Non-pigmented ciliary epithelial cell (primary cell): ENCODE measurements around the gene POU6F2.

Source experiments
- DNase-seq: peaks from one replicate; pipeline ENCODE4 v3.0.0-alpha.2; 2010; ENCODE audit warnings: low read depth

Gene POU6F2

DNA sequence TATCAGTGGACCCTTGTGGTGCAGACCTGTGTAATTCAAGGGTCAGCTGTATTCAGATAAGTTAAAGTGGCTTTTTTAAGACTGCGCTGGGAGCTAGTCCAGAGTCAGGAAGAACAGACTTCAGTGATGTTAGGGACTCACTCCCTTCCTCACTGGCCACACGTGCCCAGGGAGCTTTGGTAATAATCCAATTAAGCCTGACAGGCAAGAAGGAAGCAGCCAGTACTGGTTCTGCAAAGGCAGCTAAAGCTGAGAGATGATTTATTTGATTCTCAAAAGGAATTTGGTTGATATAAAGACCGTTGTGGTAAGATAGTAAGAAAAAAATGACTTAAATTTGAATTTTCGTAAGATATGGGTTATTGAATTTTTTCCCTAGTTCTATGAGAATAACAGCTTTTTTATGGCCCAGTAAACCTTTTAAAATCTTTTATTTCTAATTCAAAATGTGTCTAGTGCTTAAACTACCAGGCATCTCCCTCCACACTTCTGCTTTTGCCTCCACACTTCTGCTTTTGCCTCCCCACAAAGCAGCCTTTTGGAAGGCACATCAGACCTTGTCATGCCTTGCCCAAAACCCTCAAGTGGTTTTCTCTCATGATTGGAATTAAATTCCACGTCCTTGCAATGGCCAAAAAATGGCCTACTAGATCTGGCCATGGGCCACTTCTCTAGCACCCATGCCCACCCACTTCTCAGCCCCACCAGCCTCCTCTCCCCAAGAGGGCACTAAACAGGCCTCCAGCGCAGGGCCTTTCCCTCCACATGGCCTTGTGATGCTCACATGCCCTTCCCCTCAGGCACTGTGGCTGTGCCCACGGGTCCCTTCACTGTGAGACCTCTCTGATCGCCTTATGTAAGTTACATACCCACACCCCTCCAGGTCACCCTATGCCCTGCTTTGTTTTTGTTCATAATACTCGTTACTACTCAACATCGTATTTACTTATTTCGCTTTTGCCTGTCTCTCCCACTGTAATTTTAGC, 92.5 kb downstream of the POU6F2 start:
- DNase-seq = no peak

DNA sequence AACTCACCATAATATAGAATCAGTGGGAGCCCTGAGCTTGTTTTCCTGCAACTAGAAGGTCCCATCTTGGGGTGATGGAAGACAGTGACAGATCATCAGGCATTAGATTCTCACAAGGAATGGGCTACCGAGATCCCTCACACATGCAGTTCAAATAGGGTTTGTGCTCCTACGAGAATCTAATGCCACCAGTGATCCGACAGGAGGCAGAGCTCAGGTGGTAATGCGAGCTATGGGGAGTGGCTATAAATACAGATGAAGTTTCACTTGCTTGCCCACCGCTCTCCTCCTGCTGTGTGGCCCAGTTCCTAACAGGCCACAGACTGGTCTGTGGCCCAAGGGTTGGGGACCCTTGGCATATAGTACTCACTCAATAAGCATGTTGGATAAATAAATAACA, 93.4 kb downstream of the POU6F2 start:
- DNase-seq = no peak

DNA sequence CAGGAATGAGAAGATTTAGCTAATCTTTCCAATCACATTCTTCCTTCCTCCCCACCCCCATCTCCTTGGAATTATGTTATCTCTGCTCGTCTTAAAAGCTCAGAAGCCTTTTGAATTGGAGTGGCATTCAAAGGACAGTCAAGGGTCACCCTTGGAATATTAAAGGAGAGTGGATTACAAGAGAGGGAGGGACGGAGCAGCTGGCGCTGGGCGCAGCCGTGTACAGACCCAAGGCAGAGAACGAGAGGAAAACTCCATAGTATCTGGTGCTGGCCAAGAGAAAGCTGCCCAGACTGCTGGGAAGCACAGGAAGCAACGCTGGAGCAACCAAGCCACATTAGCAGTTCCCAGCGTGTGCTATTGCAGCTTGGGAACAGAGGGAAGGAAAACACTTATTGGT, 95.7 kb downstream of the POU6F2 start:
- DNase-seq = no peak

DNA sequence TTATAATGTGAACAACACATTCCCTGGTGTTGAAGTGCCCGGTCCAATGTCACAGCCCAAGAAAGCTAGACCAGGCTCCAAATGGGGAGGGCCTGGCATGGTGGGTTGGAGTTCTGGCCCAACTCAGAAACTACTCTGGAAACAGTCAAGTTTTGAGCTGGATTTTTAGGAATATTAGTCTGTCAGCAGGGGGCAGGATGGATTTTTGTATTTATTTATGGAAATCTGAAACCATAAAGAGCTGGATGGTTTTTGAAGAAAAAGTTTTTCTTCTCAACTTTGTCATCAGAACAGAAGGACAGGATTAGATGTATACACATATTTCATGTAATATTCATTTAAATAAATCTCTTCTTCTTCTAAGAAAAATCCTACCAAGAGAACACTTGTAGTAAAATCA, 97.5 kb downstream of the POU6F2 start:
- DNase-seq = no peak

DNA sequence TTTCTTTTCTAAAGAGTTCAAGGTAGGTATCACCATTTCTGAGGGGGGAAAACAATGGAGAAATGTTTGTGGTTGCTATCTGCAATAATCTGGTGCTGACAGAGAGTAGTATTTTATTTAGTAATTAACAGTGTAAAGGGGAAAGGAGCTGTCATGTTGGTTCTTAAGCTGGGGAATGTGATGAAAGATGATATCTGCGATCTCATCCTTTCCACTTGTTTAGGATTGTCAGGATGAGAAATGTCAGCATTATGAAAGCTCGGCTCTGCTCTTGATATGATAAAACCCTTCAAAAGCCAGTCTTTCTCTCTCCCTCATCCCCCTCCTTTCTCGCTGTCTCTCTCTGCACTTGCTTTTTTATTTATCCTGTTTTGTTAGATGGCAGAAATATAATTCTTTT, 106.1 kb downstream of the POU6F2 start:
- no peak for DNase-seq

DNA sequence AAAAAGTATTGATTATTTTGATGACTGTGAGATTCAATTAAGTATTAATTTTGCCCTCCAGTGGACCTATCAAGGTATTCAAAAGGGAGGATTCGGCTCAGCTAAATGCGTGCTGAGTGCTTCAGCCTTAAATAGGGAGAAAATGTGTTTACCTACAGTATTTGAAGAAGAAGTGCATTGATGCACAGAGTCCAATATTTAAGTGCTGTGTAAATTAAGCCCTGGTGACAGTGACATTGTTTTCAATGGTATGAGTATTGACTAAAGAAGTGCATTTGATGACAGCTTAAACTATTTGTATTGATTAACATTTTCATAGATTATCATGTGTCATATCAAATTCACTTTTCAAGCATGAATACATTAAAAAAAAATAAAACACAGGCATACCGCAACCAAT, 106.6 kb downstream of the POU6F2 start:
- DNase-seq = no peak

DNA sequence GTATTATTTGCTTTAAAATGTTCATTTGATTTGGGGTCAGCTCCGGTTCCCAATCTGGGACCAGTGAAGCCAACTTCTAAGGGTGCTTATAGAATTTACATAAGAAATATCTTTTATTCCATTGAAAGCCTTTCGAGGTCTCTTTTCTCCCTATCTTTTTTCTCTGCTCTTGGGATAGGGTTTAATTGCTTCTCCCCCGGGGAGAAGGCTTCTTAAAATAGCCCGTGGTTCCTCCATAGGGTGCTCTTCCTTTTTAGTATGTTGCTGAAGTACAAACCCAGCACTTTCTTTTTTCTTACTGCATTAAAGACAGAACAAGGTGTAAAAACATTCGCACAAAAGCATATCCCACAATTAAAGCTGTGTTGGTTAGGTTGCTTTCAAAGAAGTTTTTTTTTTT, 107.5 kb downstream of the POU6F2 start:
- no peak for DNase-seq

DNA sequence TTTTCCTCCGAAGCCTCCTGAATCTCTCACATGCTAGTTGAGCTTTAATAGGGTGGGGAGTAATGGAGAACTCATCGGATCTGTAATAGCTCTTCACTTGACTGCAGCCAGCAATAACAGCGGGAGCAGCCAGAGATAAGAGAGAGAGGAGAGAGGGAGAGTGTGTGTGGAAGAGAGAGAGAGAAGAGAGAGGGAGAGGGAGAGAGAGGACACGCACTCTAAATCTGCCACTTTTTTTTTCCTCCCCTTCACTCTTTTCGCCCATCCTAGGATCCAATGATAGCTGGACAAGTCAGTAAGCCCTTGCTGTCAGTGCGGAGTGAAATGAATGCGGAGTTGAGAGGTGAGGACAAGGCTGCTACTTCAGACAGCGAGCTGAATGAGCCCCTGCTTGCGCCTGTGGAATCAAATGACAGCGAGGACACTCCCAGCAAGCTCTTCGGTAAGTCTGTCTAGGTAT, 107.9 kb downstream of the POU6F2 start:
- no peak for DNase-seq

DNA sequence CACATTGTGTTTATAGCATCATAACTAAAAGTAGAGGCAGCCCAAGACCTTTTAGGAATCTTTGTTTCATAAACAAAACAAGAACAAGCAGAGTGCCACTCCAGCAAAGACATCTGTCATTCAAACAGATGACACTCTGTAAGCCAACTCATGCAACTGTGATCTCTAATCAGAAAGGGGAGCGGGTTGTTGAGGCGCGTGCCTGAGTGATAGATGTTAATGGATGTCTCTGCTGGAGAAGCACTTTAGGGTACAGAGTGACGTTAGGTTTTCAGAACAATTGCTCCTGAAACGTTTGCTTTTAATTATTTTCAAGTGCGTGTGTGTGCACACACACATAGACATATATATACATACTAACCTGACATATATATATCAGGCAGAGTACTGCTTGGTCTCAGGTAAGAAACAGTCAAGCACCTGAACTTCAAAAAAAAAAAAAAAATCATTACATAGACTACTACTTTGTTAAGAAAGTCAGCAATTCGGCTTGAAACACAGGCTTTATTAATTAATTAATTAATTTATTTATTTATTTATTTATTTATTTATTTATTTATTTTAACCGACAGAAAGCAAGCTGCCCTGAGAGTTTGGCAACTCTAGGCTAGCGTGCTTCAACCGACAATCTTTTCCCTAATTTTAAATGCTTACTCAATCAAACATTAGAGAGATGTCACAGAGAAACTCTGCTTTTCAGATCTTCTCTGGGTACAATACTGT, 109.1 kb downstream of the POU6F2 start:
- DNase-seq = no peak

DNA sequence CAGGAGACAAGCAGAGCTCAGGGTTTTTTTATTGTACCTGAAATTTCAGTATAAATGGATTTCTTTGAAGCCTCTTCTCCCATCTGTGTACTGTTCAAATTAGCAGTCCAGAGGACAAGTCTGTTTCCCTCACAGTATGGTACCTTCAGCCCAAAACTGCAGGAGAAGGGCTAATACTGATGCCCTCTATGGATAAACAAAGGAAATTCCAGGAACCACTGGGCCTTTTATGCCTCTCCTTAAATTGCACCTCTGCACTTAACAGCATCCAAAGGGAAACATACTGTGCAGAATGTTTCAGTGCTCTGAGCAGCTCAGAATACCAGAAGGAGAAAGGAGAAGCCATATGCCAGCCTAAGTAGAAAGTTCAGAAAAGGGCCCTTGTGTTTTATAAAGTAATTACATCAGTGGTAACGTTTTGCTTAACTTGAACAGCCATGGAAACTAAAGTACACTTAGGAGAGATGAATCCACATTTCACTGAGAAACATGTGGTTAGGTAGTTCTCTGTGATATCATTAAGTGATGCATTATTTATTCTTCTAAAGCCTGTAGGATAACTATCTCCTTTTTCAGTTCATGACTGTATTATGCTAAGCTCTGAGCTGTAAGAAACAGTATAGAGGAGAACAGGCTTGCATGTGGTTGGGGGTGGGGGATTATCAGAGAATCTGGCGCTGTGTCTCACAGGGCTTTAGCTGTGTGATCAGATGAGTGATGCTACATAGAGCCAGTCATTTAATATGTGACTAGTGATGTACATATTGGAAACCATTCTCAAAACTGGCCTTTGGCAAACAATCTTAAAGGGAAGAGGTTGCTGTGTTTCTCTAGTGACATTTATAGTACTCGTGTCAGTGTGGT, 111.3 kb downstream of the POU6F2 start:
- no peak for DNase-seq

DNA sequence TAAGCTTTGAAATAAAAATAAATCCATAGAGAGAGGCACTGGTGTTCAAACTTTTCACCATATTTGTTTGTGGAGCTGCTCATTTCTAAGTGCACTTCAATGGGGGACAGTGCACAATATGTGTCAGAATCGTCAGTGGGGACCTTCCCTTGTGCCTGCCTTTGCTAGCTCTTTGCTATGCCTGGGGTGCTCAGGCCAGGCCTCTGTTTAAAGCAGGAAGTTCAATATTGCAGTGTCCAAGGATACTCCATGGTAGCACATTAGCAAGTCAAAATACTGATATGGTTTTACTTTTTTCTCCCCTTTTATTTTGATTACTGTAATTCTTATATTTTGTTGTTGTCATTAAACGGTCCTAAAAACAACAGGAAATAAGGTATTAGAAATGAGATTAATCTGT, 113.4 kb downstream of the POU6F2 start:
- DNase-seq = no peak

DNA sequence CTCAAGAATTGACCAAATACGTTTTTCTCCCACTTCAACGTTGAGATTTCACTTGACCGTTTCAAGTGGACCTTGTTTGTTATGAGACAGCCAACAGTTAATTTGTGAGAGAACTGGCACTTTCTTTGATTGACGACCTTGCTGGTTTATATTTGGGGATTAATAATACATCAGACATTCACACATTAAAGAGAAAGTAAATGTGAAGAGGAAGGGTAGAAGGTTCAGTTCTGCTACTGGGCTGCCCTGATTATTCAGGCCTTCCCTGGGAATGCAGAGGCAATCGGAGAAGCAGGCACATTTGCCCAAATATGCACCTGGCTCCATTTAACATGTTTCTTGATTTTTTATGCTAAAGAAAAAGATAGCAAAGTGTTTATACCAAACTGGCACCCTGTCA, 114.1 kb downstream of the POU6F2 start:
- no peak for DNase-seq

DNA sequence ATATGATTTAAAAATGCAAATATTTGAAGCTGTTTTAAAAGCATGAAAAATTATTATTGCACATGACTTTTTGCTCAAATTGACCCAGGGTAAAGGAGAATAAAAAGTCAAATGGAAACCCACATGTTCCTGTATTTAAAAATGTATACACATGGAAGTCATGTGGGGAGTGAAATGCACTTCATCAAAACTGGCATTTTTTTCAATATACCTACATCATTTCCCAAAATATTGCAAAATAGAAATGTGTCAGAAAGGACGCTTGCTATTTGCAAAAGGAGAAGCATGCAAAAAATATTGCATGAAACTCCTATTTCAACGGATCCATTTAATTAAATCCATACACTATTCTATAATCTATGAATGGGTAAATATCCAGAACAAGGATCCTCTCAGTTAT, 117.0 kb downstream of the POU6F2 start:
- DNase-seq = no peak

DNA sequence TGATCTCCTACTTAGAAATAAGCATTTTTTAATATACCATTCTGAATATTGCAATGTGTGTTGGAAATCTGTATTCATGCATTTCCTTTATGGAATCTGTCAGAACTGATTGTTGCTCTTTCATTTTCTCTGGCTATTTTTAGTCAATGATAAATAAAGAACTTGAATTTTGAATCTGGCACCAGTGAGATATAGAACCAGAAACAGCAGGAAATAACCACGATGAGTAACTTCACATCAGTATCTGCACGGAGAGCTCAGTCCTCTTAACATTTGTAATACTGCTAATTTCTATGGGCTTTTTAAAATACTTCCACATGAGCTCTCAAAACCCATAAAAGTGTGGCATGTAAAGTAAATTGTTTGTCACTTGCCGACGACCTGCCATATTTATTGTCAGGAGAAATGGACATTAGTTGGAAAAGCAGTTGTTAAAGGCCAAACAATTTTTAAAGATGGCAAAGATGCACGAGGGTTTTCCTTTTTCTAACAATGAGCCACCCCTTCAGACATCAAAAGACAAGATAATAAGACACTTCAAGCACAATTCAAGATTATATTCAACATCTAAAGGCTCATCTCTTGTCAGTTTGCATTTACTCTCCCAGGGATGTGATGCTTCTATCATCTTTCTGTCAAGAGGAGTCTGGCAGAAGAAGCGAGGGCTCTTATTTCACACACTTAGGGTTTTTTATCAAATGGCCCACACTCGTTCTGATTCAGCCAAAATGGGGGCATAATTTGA, 118.3 kb downstream of the POU6F2 start:
- DNase-seq = no peak

DNA sequence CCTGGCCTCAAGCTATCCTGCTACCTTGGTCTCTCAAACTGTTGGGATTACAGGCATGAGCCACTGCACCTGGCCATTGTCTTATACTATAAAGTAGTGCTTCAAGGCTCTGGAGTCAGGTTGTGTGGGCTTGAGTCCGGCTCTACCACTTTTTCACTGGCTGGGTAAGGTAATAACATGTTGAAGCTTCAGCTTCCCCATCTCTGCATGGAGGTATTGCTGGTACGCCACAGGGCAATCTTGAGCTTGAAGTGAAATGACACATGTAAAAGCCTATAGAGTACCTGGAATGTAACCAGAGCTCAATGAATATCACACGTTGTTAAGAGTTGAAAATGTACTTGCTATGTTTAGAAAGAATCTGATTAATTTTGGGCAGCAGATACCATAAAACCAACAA, 120.8 kb downstream of the POU6F2 start:
- DNase-seq = no peak

DNA sequence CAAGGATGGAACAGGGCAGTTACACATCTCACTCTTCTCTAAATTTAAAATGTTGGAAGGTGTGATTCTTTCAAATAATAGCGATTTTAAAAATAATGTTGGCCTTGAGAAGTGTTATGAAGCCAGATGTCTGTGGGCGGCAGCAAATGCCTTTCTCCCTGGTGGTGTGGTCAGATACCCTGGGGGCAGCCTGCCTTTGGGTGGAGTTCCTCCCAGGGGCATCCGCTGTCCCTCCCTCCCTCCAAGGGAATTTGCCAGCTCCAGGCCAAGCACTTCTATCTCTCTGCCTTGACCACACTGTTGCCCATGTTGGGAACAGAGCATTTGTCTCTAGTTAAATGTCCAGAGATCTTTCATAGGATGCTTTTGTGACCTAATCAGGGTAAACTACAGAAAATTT, 121.4 kb downstream of the POU6F2 start:
- no peak for DNase-seq

DNA sequence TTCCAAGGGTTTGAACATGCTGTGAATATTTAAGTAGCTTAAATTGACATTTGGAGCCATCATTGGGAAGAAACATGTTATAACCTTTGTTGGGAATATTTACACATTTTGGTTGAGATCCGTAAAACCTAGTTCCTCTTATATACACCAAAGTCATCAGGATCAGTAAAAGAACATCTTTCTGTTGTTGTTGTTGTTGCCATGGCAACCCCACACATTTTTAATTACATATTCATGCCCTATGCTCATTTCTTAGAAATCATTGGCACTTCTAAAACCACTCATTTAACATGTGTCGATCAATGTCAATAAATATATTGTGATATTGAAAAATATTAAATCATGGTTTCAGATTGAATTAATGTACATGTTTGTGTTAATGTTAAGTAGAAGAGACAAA, 122.6 kb downstream of the POU6F2 start:
- DNase-seq = no peak

DNA sequence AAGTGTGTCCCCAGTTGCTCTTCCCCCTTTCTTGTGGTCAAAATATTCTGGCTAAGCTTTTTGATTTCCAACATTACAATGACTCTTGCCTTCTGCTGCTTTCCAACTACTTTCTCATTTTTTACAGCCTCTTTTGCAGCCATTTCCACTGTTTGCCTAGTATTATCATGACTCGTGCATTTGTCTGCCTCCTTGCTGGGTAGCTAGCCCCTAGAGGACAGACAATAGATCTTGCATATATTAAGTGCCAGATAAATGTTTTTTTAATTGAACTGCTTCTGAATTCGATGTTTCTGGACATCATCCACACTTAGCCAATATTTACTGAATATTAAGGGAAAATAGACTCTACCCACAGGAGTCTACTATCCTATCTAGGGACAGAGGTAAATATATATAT, 124.5 kb downstream of the POU6F2 start:
- DNase-seq = no peak

DNA sequence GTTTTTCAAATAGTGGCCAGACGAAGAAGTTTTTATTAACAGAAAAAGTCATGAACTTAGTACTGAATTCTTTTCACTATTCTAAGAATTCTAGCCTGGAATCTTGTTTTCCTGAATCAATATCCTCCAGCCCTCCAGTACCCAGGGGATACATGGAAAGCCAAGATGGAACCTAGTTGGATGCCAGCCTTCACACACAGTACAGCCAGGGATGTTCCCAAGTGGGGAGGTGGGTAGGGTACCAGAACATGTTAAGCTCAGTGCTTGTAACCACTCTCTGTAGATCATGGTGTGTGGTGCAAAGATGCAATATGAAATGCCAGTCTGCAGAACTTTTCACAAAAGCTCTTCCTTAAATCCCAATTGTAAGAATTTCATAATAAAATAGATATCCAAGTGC, 128.0 kb downstream of the POU6F2 start:
- DNase-seq = no peak

DNA sequence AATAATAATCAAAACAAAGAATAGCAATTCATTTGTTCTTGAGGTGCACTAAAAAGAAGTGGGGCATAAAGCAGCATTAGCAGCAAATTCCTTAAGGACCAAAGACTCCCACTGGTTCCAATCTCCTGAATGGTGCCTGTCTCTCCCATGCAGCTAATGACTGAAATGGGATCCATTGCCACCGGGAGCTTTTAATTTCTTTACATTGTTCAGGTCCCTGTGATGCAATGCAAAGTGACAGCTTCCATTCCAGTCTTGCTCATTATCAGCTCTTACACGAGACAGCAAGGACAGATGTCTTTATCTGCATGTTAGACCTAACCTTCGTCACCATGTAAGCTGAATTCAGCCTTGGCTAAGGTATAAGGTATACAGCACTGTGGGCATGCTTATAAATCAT, 148.1 kb downstream of the POU6F2 start:
- DNase-seq = no peak

DNA sequence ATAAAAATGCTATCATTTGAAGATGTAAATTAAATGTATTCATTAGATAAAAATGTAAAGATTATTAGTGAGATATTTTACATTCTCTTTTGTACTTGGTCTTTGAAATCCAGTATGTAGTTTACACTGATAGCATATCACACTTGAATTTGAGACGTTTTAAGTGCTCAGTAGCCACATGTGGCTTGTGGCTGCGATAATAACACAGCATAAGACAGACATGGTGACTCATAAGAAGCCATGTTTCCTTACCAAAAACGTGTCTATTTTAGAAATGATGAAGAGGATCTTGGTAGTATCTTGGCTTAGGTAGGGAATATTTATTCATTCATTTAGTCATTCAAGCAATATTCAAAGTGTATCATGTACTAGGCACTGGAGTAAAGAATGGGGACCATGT, 149.3 kb downstream of the POU6F2 start:
- DNase-seq = no peak
